GM21529 (cell line): Measurements from ENCODE around the gene SPR.

ENCODE experiments used
- ATAC-seq: cut with Tn5 transposase; IDR thresholded peaks from one replicate; pipeline ENCODE4 v1.9.1; 2021; ENCODE audit not compliant: unreplicated experiment

The SPR gene

DNA sequence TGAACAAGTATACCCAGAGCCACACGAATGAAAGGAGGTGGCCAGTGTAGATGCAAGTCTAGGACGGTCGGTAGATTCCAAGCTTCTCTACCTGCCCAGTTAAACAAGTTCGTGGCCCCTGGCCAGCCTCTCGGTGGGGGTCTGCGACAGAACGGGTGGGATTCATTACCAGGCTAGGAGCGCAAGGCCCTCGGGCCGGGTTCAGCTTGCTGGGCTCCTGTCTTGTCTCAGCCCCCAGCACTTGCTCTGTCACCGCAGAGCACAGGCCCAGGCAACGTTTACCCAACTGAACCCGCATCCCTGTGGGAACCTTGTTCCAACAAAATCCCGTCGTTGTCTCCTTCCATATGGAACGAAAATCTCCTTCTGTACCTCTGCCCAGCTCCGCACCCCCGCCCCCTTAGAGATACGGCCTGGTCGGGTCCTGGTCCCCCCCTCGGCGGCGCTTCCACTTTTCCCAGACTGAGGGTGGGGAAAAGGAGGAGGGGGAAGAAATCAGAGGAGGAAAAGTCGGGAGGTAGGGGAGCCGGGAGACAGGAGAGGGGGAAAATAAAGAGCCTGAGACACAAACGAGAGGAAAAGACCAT, 28.2 kb downstream of the SPR start:
- ATAC-seq: no peak

DNA sequence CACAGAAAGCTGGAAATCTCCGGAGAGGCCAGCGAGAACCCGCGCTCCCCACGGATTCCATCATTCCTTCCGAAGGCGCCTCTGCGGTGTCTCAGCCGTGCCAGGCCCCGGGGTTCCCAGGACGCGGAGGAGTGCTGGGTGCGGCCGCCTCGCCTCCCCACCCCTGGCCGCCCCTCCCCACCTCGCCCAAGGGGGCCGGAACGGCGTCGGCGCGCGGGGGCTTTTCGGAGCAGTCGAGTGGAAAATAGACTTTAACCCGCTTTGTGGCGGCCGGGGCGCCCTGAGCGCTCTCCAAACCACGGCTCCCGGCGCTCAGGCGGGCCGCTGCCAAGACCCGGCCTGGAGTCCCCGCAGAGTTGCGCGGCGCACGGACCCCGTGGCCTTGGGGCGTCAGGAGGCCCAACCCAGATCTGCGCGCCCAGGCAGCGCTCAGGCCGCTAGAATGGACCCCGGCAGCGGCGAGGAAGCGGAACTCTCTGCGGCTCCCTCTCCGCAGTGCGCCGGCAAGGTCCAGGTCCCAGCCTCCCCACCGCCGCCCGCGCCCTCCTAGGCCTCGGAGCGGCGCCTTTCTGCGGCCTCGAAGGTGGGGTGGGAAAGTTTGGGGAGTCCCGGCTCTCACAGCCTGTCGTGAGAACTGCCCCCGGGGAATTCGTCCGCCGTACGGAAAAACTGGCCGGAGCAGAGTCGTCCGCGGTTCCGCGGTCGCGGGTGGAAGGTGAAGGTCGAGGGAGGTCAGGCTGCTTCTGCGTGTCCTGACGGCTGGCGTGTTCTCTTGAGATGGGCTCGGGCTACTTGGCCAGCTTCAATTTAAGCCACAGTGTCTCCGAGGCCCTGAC, 28.9 kb downstream of the SPR start:
- ATAC-seq: peak; percentile 64

DNA sequence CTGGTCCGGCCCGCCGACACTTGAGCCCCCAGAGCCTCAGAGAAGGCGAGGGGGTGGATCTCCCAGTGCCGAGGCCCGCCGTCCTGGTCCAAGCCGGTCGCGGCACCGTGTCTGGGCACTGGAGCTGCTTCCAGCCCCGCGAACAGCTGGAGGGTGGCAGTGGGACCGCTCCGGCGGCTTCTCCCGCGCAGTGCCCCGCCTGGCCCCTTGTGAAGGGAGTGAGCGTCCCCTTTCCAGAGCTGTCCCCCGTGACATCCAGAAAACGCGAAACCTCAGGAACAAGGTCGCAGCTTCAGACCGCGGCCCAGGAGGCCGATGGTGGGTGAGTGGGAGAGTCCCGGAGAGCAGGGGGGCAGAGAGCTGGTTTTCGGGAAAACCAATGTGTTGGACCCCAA, 29.5 kb downstream of the SPR start:
- ATAC-seq: no peak

DNA sequence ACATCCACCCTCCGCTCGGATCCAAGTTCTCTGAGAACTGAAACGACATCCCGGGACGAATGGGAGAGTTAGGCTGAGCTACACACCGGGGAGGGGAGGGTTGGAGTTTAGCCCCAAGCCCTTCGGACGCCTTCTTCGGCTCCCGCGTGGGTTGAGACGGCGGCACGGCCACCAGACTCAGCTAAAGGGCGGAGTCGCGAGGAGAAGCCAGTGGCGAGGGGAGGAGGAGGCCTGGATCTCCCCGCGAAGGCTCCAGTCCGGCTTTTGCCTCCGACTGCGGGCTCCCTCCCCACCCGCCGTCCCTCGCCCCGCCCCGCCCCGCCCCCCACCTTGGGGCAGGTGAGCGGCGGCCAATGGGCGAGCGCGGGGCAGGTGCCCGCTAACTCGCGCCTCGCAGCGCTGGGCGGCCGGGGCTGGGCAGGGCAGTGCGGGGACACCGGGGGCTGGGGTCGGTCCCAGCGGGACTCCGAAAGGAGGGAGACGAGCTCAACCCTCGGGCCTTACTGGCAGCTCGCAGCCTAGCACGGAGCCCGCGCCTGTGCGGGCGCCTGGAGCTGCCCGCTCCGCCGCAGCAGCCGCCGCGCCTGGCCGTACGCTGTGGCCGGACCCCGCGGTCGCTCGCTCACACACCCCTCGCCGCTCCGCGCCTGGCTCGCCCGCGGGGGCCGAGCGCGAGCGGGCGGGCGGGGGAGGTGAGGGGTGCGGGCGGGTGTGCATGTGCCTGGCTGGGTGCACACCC, 30.1 kb downstream of the SPR start, which contains the start of gene EMX1:
EMX1 (plus strand) TSS at position 382 of the 739 bp plus-strand sequence; CDS start at position 716, 334 bp downstream.
- ATAC-seq: peak; percentile 43

DNA sequence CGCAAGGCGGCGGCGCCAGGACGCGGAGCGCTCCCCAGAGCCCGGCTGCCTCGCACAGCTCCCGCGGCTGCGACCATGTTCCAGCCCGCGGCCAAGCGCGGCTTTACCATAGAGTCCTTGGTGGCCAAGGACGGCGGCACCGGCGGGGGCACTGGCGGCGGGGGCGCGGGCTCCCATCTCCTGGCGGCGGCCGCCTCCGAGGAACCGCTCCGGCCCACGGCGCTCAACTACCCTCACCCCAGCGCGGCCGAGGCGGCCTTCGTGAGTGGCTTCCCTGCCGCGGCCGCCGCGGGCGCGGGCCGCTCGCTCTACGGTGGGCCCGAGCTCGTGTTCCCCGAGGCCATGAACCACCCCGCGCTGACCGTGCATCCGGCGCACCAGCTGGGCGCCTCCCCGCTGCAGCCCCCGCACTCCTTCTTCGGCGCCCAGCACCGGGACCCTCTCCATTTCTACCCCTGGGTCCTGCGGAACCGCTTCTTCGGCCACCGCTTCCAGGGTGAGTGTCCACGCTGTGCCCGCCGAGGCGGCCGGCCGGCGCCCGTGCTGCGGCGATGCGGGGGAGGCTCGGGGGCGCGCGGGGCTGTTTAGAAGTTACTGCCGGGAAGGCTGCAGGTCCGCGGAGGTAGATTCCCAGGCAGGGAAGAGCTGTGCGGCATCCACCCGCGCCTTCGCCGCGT, 30.8 kb downstream of the SPR start:
- peak; percentile 3 for ATAC-seq

DNA sequence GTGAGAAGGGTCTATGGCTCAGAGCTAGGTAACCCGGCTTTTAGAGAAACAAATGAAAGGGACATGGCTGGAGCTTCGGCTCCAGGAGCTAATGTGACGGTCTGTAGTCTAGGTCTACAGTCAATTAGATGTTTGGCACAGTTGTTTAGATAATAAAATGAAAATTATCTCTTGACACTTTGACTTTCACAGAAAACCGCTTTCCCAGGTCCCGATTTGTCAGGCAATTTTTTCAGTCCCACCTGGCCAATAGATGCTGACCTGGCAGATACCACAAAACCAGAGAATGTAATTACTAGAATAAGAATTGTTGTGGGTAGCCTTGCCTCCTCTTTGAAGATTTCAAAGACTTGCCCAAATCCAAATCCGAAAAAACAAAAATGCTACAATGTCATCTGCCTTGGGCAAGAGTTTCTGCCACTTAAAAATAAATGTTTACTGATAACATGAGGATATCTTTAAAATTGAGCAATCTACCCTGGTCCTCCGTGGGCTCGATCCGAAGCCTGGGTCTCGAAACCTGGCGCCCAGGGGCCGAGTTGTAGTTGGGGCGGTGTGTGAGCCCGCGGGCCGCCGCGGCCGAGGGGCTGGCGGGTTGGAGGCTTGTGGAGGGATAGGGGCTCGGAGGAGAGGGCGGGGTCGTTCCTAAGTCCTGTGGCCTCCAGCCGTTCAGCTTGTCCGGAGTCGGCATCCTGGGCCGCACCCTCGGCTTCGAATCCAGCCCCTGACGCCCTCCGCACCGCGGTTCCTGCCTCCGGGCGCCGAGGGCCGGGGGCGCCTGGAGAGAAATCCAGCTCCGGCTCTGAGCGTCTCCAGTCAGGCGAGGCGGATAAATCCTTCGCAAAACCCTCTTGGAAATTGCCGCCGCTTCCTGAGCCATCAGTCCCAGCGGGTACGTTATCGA, 32.5 kb downstream of the SPR start:
- ATAC-seq: no peak

DNA sequence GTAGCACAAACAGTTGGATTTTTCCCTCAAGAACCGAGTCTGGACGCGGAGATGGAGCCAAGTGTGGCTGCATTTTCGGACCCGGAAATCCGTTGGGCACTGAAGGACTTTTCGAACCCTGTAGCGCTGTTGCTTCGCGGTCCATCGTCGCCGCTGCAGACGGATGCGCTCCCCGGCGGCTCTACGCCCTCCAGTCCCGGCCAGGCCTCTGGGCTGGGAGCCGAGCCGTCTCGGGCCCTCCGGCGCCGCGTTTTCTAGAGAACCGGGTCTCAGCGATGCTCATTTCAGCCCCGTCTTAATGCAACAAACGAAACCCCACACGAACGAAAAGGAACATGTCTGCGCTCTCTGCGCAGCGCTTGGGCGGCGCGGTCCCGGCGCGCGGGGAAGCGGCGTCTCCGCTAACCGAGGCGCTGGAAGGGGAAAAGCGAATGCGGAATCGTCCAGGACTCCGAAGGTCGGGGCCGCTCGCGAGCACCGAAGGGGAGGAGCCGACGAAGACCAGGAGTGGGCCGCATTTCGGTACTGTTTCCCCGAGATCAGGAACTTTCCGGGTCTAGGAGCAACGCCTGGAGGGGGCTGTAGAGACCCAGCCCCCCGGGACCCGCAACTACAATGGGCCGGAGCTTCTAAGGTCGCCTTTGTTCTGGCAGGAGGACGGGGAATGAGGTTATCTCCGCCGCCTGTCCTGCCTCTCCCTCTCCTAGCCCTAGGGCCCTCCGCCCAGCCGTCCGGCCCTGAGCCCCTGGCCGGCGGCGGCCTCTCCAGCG, 33.3 kb downstream of the SPR start:
- no peak for ATAC-seq

DNA sequence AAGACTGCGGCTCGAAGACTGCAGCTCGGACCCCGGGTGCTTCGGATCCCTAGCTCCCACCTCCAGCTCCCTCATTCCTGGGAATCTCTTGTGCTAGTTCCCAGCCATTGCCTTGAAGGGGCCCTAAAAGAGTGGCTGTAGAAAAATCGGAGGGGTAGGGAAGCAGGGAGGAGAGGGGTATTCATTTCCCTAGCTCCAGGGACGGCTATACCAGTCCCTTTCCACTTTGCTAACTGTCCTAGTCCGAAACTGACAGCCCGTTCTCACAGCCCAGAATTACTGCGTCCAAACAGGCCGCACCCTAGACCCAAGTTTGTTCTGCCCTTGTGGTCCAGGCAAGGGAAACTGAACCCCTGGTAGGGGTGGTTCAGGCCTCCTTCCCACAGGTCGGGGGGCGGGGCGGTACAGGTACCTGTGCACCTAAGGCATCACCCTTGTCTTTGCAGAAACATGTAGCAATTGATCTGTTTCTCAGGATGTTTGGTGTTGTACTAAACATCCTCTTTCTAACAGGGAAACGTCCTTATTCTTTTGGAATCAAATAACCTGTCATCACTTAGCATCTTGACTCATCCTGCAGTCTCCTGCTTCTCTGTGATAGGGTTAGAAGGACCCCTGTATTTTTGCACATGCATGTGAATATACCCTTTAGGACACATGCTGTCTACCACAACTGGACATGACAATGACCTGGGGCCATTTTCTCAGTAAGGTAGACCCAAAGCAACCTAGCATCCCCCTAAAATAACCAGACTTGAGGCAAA, 34.1 kb downstream of the SPR start:
- ATAC-seq: no peak

DNA sequence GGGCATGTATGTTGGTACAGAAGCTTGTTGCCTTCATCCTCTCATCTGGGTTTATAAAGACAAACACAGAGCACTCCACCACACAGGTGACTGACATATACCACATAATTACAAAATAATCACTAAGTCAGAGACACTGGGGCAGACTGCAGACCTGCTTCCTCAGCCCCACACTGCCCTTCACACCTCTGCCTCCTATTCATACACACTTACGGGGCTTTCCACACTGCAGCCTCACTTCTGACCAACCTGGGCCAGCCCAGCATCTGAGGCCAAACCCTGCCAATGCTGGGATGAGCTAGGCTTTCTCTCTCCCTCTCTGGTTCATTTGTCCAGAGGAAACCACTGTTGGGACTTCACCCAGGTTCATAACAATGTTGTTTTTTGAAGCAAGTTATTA, 34.6 kb downstream of the SPR start:
- no peak for ATAC-seq

DNA sequence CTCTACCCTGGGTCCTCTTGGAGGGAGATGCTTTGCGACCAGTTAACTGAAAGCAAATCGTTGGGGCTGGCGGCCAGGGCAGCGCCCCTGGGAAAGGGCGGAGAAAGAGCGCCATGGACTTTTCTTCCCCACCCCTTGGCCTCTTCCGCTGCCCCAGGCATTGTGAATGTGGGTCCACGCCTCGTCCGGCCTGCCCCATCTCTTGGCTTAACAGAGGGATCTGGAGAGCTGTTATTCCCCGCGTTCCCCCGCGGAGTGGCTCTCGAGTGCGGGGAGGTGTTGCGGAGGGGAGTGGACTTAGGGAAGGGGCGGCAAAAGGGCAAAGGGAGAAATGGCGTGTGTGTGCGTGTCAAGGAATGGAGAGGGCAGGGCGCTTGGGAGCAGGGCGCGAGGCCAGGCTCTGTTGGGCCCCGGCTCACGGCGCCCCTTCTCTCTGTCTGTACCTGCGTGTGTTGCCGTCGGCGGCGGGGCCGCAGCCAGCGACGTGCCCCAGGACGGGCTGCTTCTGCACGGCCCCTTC, 36.7 kb downstream of the SPR start:
- ATAC-seq: no peak

DNA sequence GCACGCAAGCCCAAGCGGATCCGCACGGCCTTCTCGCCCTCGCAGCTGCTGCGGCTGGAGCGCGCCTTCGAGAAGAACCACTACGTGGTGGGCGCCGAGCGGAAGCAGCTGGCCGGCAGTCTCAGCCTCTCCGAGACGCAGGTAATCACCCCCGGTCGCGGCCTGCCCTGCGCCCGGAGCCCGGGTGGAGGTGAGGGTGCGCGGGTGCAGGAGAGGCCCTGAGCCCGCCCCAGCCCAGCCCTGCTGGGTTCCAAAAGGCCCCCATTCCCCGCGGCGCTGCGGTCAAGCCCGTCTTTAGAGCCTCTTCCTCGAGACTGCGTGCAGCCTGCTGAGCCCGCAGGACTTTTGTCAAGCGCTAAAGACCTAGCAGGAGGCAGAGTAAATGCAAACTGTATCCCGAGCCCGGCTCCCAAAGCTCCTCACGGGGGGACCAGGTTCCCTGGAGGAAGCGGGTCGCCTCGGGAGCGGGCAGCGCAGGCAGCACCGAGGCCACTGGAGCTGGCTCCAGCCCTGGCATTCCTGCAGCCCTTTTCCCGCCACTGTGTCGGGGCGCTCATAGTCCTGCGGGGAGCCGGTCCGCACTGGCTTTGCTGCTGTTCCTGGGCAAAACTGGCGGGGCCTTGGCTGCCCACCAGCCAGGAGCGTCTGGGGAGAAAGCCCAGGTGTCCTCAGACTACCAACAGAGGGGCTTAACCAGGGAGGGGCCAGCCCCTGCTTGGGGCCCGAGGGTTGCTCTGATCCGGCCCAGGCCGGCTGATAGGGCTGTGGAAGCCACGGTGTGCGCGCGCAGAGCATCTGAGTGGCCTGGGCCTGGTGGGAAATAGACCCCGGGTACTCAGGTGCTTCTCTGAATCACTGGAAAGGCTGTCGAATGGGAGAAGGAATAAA, 37.4 kb downstream of the SPR start:
- no peak for ATAC-seq

DNA sequence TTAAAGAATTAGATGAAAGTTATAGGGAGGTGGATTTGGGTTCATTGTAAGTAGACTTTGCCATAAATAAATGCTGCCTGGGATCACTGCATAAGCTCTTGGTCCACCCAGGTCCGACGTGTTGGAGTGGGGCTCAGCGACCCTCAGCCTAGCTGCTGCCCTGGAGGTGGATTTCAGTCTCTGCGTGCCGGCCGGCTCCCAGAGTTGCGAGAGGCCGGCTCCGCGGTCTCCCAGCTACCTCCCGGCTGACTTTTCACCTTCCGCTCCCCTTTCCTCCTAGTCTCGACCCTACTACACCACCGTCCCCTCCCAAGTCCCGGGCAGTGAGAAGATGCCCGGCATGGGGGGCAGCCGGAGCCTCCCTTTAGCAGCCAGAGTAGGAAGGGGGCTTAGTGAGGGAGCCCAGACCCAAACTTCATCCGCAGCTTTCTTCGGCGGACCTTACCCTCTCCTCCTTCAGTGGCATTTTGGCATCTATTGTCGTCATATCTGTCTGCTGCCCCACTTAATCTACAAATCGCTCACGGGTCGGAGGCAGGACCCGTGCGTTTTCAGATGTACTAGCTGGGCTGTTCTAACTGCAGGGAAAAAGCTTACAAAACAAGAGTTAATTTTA, 38.2 kb downstream of the SPR start:
- ATAC-seq: no peak

DNA sequence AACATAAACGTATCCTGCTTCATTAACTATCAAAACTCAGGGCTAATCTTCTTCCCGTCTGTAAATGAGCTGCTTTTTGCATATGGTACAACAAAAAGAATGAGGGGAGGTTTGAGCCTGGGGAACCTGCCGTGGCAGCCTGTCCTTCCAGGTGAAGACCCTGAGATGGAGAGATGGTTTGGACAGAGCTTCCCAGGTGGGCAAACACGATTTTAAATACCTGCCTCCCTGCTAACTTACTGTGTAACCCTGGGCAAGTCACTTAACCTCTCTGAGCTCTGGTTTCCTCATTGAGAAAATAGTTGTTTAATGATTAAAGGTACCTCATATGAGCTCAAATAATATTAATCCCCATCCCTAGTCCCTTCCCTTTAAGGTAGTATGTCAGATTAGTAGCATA, 39.2 kb downstream of the SPR start:
- no peak for ATAC-seq

DNA sequence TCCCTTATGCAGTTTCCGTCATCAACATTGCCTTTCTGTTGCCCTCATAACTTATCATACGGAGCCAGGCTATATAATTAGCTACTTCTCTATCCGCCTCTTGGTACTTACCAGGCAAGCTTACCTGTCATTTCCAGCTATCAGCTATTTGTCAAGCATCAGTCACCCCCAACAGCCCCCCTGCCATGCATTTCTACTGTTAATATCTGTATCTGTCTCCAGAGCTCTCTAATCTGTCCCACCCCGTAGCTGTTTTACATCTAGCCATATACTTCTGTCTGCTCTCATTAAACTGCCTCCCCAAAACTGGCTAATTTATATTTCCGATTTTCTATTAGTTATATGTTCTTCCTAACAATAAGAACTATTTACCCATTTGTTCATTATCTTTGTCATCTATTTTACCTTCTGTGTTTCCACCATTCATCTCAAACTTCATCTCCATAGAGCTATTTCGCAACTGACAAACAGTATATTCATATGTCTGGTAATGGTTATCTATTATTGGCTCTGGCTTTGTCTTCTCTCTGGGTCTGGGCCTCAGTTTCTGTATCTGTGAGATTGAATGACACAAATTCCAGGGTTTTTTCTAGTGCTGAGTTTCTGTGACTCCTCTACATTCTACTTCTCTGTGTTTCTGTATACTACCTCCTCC, 39.7 kb downstream of the SPR start:
- no peak for ATAC-seq

DNA sequence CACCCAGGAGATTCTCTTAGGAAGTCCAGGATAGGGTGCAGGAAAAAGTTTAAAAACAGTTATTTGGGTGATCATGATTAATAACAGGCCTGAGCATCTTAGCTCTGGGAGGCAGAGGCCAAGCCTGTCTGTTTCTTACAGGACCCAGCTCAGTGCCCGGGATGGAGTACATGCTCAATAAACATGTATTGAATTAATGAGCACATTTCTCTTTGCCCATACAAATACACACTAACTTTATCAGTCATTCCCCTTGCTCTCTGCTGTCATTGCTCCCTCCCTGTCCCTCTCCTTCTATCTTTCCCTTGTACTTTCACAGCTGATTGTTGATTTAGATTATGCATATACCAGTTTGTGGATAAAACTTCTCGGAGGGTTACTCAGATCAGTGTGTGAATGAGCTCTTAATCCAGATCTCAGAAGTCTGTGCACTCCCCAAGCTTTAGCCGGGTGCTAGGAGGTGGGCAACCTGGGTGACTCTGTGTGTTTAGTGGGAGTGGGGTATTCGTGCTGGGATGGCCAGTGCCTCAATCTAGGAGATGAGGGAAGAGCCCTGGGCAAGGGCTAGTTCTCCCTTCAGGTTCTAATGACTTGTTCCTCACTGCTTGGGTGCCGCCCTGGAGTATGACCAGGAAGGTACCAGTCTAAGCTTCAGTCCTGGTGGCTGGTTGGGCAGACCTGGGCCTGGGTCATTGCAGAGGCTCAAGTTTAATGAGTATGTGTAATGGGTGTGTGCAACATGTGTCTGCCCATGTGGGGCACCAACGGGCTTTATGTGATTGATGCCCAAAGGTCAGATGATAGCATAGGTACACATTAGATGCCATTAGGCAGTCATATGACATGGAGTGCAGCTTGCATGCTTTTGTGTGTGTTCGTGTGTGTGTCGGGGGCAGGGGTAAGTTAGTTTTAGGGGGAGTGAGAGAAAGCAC, 40.7 kb downstream of the SPR start:
- ATAC-seq: no peak

DNA sequence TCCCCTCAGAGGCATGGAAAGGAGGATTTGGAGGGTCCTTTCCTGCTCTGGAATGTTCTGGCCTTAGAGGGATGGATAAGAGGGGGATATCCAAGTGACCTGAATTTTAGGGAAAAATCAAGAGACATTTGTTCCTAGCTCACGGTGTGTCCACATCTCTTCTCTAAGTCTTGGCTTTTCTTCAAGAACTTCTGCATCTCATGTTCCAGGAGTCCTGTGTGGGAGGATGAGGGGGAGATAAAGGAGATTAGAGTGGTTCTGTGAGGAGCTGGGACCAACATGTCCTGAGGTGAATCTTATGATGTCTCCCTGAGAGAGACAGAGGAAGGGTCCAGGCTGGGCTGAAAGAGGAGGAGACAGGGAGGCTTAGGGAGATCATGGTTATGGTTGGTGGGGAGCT, 41.8 kb downstream of the SPR start:
- ATAC-seq: no peak
